ENCODE measurements around the gene INVS. TPM values are rescaled to one million over a fixed set of nuclear protein-coding genes. Genes with fewer than 3 reads are reported as not detected.

Gene INVS
- total RNA-seq, 1 experiment from 2014 or later = 21.1 TPM

DNA sequence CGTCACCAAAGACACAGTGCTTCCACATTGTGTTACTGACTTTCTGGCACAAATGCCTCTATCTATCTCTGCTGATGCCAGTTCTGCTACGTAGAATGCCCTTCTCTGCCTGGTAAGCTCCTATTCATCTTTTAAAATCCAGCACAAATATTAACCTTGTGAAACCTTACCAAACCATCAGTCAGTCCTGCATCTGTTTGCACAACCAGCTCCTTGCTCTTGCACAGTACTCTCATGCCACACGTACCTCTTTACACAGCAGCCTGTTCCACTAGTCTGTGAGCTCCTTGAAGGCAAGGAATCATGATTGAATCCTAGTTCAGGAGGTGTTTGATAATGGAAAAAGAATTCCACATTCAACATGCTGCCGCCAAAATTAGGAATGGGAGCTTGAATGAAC lies 197.4 kb downstream of the INVS start:
- BruUV-seq (replicated peaks) = no TSS peak

More for the DNA sequence above, 197.4 kb downstream of the INVS start:
- Histone ChIP-seq H3K27ac (ENCODE audit: low read depth, low read length) (no peak overlapping the region), H3K9me3 (ENCODE audit: control insufficient read depth in 1 of 2, insufficient read depth in 1 of 2, low read depth in 1 of 2, low read length in 2 of 2) (no peaks in the 10 kb centered on the region), H2AFZ (ENCODE audit: low read depth, low read length, poor library complexity, severe bottlenecking) (no peak overlapping the region), H3K27me3 (ENCODE audit: insufficient read depth, low read length) (no peaks in the 10 kb centered on the region), H3K36me3 (ENCODE audit: control insufficient read depth in 1 of 2, insufficient read depth in 2 of 2, low read length in 2 of 2) (peaks cover 16 to 18% of the 10 kb centered on the region in 2 experiments), H3K79me2 (ENCODE audit: insufficient read depth, low read length) (peaks cover 6% of the 10 kb centered on the region), H3K9me2 (ENCODE audit: insufficient read depth) (no peaks in the 10 kb centered on the region), H3K9ac (ENCODE audit: low read length) (no peak overlapping the region), H3K4me2 (ENCODE audit: low read length) (no peak overlapping the region), H4K20me1 (ENCODE audit: insufficient read depth) (no peaks in the 10 kb centered on the region), H3K4me1 (ENCODE audit: control insufficient read depth in 1 of 2, insufficient read depth in 2 of 2, low read length in 2 of 2) (no peaks in the 10 kb centered on the region), H3K4me3 (replicated peaks in 1 of 2; ENCODE audit: low read depth in 1 of 2, low read length in 2 of 2) (no peak overlapping the region)
- ChIA-PET POLR2A (no interaction called here), RAD21 (ENCODE audit: low non-redundant PET in 1 of 2, low total read pairs in 2 of 2, uncharacterized antibody in 2 of 2, unreplicated experiment in 2 of 2) (no interaction called here), CTCF (interaction anchor here (1.0 kb wide), 1 partner anchor 28 kb away, joined by 4 read pairs; no protein-coding TSS in a partner anchor)
- ATAC-seq (no peak), DNase-seq (ENCODE audit: low read depth, low spot score) (no peak)
- no peak for TF ChIP-seq EZH2phosphoT487 (IDR thresholded peaks at IDR 0.05; ENCODE audit: borderline replicate concordance)
- TF ChIP-seq, protein P1, sequence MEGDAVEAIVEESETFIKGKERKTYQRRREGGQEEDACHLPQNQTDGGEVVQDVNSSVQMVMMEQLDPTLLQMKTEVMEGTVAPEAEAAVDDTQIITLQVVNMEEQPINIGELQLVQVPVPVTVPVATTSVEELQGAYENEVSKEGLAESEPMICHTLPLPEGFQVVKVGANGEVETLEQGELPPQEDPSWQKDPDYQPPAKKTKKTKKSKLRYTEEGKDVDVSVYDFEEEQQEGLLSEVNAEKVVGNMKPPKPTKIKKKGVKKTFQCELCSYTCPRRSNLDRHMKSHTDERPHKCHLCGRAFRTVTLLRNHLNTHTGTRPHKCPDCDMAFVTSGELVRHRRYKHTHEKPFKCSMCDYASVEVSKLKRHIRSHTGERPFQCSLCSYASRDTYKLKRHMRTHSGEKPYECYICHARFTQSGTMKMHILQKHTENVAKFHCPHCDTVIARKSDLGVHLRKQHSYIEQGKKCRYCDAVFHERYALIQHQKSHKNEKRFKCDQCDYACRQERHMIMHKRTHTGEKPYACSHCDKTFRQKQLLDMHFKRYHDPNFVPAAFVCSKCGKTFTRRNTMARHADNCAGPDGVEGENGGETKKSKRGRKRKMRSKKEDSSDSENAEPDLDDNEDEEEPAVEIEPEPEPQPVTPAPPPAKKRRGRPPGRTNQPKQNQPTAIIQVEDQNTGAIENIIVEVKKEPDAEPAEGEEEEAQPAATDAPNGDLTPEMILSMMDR (IDR thresholded peaks at IDR 0.05 in 2 of 3, conservative IDR thresholded peaks at IDR 0.05 in 1 of 3; ENCODE audit: borderline replicate concordance in 1 of 3, insufficient read depth in 1 of 3, low read depth in 2 of 3, low read length in 2 of 3) = no peak
- TF ChIP-seq ZFX (IDR thresholded peaks at IDR 0.05) = no peak
- no peak for TF ChIP-seq EGR1 (IDR thresholded peaks at IDR 0.05; ENCODE audit: low read depth)
- no peak for TF ChIP-seq ZNF274 (IDR thresholded peaks at IDR 0.05; ENCODE audit: low read depth, low read length)
- no peak for TF ChIP-seq TCF7L2 (IDR thresholded peaks at IDR 0.05; ENCODE audit: borderline replicate concordance, extremely low read depth, insufficient read depth, insufficient read length)
- TF ChIP-seq, protein P2, sequence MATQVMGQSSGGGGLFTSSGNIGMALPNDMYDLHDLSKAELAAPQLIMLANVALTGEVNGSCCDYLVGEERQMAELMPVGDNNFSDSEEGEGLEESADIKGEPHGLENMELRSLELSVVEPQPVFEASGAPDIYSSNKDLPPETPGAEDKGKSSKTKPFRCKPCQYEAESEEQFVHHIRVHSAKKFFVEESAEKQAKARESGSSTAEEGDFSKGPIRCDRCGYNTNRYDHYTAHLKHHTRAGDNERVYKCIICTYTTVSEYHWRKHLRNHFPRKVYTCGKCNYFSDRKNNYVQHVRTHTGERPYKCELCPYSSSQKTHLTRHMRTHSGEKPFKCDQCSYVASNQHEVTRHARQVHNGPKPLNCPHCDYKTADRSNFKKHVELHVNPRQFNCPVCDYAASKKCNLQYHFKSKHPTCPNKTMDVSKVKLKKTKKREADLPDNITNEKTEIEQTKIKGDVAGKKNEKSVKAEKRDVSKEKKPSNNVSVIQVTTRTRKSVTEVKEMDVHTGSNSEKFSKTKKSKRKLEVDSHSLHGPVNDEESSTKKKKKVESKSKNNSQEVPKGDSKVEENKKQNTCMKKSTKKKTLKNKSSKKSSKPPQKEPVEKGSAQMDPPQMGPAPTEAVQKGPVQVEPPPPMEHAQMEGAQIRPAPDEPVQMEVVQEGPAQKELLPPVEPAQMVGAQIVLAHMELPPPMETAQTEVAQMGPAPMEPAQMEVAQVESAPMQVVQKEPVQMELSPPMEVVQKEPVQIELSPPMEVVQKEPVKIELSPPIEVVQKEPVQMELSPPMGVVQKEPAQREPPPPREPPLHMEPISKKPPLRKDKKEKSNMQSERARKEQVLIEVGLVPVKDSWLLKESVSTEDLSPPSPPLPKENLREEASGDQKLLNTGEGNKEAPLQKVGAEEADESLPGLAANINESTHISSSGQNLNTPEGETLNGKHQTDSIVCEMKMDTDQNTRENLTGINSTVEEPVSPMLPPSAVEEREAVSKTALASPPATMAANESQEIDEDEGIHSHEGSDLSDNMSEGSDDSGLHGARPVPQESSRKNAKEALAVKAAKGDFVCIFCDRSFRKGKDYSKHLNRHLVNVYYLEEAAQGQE (IDR thresholded peaks at IDR 0.05; ENCODE audit: low read depth) = no peak
- no peak for TF ChIP-seq POLR2A (IDR thresholded peaks at IDR 0.05; ENCODE audit: borderline replicate concordance, extremely low read depth, insufficient read depth, insufficient read length)
- TF ChIP-seq, protein P3, sequence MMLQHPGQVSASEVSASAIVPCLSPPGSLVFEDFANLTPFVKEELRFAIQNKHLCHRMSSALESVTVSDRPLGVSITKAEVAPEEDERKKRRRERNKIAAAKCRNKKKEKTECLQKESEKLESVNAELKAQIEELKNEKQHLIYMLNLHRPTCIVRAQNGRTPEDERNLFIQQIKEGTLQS (IDR thresholded peaks at IDR 0.05) = no peak
- TF ChIP-seq CBX3 (IDR thresholded peaks at IDR 0.05; ENCODE audit: low read depth) = no peak
- TF ChIP-seq MAX (IDR thresholded peaks at IDR 0.05) = no peak
- no peak for TF ChIP-seq JUND (IDR thresholded peaks at IDR 0.05)
- TF ChIP-seq ZBTB33 (IDR thresholded peaks at IDR 0.05; ENCODE audit: extremely low read depth, insufficient replicate concordance, low read length) = no peak
- TF ChIP-seq FOSL1 (IDR thresholded peaks at IDR 0.05; ENCODE audit: low read depth) = no peak
- TF ChIP-seq CEBPB (IDR thresholded peaks at IDR 0.05; ENCODE audit: low read depth) = no peak
- TF ChIP-seq ELF1 (IDR thresholded peaks at IDR 0.05; ENCODE audit: borderline replicate concordance, low read depth) = no peak
- TF ChIP-seq SRF (IDR thresholded peaks at IDR 0.05; ENCODE audit: low read depth) = no peak
- no peak for TF ChIP-seq EZH2 (IDR thresholded peaks at IDR 0.05)
- no peak for TF ChIP-seq YY1 (IDR thresholded peaks at IDR 0.05; ENCODE audit: extremely low read depth, insufficient replicate concordance, low read depth, low read length)
- TF ChIP-seq SIN3A (IDR thresholded peaks at IDR 0.05; ENCODE audit: low read depth) = no peak
- intact Hi-C loops (cut with micrococcal nuclease) = no loop called here

Data from HCT116 (cell line).